Measurements from ENCODE around the gene CYP1A1.
"Not testable (repeated sequence)": the region's sequence is repeated elsewhere in the genome, so short reads cannot be mapped to it uniquely, and the experiment has no call there.

The CYP1A1 gene

DNA sequence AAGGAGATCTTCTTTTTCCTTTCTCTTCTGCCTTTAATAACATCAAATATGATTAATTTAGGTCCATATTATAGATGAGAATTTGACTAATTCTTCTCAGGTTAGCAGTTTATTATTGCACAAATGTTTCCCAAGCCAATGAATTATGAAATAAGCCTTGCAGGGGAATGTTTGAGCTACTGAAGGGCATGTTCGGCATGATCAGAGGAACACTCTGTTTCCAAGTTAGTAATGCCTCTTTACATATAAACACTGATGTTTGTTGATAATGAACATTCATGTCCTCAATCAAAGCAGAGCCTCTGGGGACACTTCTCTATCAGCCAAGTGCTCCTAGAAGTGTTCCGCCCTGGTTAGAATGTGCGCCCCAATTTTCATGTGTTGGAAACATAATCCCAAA is 10.0 kb upstream of the CYP1A1 start:
- DNase-seq, result no peak

DNA sequence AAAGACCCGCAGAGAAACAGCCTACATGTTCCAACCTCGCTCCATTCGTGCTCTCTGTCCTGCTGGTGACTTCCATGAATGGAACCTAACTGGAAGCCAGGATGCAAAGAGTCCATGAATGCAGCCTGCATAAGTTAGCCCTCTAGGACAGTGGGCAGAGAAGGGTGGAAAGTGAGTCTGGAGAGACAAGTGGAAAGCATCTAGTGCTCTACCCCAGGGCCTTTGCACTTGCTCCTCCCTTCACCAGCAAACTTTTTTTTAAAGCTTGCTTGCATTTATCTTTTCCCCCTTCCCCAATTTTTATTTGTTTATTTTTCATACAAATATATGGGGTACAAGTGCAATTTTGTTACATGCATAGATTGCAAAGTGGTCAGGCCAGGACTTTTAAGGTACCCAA is 7.9 kb upstream of the CYP1A1 start:
- no peak for DNase-seq

DNA sequence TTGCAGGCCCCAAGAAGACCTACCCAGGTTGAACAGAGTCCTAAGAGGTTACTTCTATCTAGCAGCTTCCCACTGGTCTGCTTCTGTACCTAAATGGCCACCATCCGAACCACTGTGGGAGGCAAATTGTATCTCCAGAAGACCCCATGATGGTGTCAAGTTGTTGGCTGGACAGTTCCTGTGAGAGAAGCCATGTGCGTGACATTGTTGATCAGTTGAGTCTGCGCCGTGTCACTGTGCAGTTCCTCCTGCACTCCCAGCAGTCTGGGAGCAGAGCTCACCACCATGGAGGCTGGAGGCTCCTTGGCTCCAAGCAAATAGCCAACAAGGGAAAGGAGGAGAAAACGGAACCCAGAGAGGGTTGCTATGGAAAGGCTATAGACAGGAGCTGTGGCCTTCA is 7.5 kb upstream of the CYP1A1 start:
- DNase-seq, result no peak

DNA sequence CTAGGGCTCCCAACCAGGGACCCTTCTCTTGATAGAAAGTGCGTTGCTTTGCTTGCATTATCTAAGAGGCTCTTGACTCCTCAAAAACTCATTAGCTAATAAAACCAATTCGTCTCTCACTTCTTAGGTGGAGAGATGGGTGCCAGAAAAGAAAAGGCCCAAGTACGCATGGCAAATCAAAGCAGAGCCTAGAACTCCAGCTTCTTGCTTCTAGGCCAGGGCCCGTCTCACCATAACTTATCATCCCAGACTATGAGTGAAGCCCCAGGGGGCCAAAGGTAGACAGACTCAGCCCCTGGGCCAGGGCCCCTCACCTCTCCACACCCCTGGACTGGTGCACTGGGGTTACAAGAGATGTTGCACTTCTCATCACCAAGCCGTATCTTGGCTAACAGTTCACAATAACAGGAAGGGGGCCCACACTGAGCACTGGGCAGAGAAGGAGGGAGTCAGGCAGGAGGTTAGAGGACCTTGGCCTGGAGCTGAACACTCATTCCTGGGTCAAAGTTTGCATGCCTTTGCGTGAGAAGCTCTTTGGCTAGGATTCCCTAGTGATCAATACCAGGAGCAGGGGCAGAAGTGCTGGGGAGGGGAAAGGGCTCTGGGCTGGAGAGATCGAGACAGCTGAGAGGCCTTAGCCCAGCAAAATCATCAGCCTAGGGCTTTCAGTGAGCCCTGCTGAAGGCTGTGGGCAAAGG is 5.4 kb upstream of the CYP1A1 start:
- no peak for DNase-seq

DNA sequence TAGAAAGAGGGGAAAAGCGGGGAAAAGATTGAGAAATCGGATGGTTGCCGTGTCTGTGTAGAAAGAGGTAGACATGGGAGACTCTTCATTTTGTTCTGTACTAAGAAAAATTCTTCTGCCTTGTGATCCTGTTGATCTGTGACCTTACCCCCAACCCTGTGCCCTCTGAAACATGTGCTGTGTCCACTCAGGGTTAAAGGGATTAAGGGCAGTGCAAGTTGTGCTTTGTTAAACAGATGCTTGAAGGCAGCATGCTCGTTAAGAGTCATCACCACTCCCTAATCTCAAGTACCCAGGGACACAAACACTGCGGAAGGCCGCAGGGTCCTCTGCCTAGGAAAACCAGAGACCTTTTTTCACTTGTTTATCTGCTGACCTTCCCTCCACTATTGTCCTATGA is 4.0 kb upstream of the CYP1A1 start:
- DNase-seq, result not testable (repeated sequence)

DNA sequence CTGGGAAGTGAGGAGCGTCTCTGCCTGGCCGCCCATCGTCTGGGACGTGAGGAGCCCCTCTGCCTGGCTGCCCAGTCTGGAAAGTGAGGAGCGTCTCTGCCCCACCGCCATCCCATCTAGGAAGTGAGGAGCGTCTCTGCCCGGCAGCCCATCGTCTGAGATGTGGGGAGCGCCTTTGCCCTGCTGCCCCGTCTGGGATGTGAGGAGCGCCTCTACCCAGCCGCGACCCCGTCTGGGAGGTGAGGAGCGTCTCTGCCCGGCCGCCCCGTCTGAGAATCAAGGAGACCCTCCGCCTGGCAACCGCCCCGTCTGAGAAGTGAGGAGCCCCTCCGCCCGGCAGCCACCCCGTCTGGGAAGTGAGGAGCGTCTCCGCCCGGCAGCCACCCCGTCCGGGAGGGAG is 3.4 kb upstream of the CYP1A1 start:
- not testable (repeated sequence) for DNase-seq

DNA sequence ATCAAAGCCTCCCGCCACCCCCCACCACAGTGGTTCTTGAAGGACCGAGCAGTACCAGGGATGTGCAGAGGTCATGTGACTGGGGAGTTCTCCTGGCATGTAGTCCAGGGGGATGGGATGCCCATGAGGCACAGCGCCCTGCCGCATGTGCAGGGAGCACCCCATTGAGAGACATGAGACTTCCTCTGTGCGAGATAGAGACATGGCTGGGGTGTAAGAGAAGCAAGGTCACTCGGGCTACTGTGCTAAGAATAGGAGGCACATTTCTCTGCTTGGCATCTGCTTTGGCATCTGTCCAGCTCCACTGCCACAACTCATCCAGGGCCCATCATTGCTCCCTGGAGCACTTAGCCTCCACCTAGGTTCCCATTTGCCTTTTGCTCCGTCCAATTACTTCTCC is 2.4 kb upstream of the CYP1A1 start:
- DNase-seq, result no peak

DNA sequence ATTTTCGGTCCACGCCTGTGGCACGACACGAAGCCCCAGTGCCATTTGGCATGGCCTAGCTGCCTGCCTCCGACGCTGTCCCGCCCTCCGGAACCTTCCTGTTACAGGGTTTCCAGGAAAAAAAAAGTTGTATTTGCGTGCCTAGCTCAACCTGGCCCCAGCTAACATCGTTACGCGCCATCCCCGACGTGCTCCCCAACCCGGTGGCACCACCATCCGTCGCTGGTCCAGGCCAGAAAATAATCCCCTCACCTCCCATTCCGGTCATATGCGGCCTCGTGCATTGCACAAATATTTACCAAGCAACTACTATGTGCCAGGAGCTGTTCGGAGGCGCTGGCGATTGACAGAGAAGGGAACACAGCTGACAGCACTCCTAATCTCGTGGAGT is 1.4 kb upstream of the CYP1A1 start:
- no peak for DNase-seq

DNA sequence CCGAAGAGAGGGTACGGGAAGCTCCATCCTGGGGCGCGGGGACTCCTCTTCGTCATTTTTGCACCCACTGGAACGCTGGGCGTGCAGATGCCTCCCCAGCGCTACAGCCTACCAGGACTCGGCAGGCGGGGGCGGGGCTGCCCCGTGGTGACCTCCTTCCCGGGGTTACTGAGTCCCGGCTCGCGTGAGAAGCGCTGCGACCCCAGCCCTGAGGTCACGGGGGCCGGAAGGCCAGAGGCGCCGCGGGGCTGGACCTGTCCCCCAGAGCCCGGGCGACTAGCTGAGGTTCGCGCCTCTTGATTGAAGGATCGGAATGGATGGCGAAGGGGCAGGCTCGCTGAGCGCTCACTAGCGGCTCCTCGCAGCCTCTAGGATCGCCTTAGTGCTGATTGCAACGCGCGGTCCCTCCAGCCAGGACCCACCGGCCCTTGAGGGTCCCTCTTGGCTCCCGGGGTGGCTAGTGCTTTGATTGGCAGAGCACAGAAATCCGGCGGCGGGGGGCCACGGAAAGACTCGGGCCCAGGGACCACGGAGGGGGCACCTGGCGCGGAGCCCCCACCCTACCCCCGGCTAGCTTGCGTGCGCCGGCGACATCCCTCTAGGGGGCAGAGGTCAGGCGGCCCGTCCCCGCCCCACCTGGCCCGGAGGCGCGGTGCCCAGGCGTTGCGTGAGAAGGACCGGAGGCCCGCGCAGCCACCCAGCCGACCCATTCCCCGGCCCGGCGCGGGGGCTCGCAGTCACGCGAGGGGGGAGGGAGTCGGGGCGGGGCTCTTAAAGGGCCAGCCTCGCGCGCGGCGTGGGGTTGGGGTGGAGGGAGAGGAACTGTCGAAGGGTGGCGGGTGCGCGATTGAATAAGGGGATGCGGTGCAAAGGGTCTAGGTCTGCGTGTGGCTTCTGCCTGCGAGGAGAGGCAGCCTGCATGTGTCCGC is 781 bp upstream of the CYP1A1 start:
- DNase-seq, result peak; percentile 16 to 43

DNA sequence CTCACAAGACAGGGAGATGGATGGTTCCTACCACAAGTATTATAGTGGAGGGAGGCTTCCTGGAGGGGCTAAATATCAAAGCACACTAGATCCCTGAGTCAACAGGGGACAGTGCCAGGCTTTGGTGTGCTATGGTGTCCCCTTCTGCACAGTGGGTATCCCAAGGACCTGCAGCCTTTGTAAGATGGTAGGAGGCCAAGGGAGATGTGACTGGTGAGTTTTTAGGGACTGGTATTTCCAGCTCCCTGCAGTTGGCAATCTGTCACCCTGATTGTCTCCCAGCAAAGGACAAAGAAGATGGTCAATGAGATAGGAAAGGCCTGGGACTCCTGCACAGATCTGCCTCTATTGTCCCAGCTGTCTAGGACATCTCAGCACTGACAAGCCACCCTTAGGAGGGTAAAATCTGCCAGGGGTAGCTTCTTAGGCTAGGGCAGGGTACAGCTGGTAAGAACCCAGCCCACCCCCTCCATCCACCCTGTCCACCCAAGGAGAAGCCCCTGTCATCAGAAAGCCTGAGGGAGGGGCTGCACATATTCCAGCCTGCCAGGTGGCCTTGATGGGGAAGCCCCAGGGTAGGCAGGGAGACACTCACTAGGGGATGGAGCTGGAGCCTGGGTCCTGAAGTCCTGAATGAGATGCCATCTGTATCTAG is 631 bp downstream of the CYP1A1 start:
- DNase-seq, result no peak

DNA sequence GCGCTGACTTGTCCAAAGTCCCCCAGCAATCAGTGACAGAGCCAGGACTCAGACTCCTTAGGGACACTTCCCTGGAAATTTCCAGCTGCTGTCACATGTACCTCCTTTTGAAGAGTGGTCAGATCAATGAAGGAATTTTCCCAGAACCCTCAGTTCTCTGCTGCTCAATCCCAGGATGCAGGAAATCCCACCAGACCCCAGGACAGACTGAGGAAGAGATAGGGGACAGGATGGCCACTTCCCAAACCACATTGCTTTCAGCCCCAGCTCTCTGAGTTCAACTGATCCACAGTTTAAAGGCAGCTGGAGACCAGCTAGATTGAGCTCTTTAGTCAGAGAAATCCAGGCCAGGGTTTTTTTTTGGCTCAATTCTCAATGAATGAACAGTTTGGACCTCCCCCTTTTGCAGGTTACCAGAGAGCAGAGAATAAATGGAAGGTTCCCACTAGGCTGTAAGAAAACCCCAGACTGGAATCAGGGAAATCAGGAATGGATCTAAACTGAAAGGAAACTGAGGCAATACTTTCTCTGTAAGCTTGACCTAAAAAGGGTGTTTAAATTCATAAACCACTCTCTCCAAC is 1.5 kb downstream of the CYP1A1 start:
- DNase-seq, result peak in 1 of 2 donors; percentile 32

DNA sequence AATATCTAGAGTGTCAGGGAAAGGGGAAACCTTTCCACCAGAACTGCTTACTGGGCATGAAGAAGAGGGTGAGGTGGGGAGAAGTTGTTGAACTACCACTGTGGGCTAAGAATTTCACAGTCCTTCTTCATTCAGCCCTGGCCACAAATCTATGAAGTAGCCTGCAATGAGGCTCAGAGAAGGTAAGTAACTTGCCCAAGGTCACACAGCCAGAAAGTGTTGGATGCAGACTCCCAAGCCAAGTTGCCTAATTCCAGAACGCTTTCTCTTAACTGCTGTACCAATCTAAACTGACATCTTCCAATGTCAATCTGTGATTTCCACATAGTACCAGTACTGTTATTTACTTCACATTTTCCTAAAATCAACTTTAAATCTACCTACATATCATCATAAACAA is 2.1 kb downstream of the CYP1A1 start:
- DNase-seq, result no peak

DNA sequence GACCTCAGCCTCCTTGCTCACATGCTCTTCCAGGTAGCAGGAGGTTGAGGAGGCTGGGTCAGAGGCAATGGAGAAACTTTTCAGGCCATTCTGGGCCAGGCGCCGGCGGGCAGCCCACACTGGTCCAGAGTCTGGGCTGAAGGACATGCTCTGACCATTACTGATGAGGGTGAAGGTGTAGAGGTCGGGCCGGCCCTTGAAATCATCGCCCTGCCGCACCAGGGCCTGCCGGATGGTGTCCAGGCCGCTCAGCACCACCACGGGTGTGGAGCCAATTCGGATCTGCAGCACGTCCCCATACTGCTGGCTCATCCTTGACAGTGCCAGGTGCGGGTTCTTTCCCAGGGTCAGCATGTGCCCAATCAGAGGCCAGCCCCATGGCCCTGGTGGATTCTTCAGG is 2.7 kb downstream of the CYP1A1 start:
- no peak for DNase-seq

DNA sequence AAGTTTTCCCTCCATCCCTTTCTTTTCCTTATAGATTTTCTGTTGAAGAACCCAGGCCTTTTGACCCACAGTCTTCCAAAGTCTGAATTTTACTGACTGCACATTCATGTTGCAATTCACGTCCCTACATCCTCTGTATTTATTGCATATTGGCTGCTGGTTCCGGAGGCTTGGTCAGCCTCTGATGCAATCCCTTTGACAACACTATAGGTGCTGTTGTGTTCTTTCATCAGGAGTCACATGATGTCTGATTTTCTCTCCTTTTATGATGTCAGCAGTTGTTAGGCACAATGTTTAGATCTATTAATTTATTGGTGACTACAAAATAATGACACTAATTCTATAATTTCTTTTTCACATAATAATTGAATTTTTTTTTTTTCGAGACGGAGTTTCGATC is 8.7 kb downstream of the CYP1A1 start:
- DNase-seq, result peak in 1 of 2 donors; percentile 14

DNA sequence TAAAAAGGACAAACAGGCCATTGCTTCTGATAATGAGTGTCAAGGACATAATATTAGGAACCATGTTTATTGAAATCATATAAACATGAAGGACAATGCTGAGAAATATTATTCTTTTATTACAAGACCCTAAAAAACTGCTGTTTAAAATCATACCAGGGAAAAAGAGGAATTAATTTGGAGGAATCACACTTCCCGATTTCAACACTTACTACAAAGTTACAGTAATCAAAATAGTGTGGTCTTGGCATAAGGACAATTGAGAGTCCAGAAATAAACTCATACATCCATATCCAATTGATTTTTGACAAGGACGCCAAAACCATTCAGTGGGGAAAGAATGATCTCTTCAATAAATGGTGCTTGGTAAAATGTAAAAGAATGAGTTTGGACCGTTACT is 13.0 kb downstream of the CYP1A1 start:
- DNase-seq, result no peak

DNA sequence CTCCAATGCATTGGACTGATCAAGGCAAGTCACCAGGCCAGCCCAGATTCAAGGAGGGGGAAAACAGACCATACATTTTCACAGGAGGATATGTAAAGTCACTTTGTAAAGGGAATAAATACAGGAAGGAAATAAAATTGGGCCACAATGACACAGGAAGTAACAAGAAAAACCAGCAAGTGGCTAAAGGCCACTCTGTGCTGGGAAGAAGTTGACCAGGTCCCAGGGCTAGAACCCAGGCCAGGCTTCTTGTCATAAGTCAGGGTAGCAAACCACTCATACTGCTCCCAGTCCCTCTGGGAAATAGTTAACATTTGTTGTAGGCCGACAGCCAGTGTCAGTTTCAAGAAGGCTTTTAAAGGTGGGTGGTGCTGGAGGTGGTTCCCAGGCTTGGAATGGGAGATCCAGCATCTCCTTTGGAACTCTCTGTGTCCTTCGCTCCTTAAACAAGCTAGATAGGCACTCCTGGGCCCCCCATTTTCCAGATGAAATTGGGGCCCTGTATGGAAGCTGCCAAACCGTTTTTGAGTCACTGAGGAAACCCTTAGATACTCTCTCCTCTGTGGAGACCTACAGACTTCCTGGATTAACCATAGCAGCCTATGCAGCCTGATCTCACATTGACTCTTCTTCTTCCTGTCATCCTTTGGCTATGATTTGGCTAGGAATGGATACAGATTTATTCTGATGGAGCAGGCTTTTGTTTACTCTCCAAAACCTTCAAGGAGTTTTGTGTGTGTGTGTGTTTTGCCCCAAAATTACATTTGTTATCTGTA is 14.8 kb downstream of the CYP1A1 start:
- DNase-seq, result no peak

DNA sequence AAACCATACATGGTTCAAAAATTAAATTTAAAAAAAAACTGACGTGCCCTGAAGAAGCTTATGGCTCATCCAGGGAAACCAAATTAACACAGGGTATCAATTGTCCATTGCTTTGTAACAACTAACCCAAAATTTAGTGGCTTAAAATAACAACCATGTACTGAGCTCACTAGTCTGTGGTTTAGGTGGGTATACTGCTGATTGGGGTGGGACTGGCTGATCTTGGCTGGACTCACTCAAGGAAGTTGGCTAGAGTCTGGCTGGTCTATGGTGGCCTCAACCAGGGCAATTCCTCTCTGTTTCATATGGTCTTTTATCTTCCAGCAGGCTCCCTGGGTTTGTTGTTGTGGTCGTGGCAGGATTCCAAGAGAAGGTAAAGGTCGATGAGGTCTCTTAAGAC is 15.4 kb downstream of the CYP1A1 start:
- no peak for DNase-seq

DNA sequence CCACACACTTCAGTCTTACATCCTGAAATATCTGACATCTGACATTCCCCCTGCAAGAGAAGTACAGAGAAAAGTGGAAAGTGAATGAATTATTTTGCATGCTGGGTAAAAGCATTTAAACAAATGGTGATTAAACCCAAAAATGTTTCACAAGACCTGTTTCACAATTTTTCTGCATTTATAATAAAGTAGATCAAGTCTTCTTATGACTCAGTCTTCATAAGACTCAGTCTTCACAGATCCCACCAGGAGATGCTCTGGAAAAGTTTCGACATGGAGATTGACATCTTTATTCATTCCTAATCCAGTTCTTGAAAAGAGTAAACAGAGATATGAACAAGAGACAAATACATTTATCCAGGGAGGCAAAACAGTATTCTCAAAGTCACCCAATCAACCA is 16.3 kb downstream of the CYP1A1 start:
- DNase-seq, result no peak

DNA sequence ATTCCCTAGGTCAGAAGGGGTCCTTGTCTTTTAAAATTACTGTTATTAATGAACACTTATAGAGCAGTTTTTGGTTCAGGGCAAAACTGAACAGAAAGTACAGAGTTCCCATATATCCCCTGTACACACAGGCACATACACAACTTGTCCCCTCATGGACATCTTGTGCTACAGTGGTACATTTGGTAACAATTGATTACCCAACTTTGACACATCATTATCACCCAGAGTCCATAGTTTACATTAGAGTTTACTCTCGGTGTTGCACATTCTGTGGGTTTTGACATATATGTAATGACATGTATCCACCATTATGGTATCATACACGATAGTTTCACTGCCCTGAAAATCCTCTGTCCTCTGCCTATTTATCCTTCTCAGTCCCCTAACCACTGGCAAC is 28.5 kb downstream of the CYP1A1 start:
- DNase-seq, result no peak

DNA sequence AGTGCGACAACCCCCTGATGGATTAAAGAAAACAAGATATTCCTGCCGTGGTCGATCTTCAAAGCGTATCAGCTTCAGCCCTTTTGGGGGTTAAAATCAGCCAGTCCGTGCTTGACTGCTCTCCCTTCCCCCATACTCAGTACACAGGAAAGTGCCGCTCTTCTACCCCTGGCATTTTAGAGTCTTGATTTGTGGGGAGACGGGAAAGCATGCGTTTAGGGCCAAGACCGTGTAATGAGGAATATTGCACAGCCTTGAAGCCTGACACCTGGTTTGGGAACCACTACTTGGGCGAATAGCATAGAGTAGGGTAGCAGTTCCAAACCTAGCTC is 29.0 kb downstream of the CYP1A1 start:
- DNase-seq, result no peak

DNA sequence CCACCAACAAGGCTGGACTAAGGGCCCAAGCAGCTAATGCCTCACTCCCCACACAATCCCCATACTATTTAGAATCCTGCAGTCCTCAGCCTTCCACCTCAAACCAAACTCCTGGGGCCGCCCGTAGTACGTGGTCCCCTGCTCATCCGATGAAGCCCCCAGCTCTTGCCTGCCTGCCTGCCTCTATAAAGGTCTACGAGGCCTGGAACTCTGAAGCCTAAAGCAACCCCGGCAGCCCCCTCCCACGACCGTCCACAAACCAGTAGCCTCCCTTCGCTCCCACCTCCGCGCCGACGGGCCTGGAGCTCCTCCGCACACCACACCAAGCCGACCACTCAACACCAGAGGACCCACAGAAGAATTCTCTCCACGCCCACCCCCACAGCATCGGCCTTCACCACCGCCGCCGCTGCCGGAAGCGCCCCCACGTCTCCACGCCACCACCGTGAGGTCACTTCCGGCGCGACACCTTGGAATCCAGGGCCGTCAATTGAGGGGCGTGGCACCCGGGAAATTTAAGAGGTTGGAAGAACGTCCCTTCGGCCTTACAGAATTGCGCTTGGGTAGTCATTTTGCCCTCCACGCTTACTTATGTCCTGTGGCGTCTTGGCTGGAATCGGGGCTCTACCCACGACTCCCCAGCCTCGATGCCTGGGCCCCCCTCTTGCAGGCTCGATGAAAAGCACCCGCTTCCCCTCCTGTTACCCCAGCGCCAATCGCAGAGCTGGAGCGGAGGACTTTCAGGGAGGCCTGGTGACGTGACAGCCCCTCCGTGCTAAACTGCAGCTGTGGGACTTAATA is 29.5 kb downstream of the CYP1A1 start, which contains the start of gene EDC3:
TSS of gene EDC3 (minus strand) at position 428 of the 801 bp plus-strand sequence. CDS start 20,900 bp downstream, outside the sequence.
- peak; percentile 86 to 87 for DNase-seq

DNA sequence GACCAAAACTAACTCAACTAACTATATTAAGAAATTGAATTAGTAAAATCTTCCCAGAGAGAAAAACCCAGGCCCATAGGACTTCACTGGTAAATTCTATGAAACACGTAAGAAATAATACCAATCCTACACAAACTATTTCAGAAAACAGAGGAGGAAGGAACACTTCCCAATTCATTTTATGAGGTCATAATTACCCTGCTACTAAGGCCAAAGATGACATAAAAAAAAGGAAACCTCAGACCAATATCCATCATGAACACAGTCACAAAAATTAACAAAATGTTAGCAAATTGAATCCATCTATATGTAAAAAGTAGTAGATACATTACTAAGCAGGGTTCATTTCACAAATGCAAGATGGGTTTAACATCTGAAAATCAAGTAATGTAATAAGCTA is 33.0 kb downstream of the CYP1A1 start:
- no peak for DNase-seq
